GM18511 (cell line): ENCODE measurements around the gene C8G.

Experiments used
- ATAC-seq: cut with Tn5 transposase; IDR thresholded peaks from one replicate; pipeline ENCODE4 v1.9.1; 2021; ENCODE audit warnings: mild to moderate bottlenecking, moderate library complexity; ENCODE audit not compliant: unreplicated experiment

Gene C8G

DNA sequence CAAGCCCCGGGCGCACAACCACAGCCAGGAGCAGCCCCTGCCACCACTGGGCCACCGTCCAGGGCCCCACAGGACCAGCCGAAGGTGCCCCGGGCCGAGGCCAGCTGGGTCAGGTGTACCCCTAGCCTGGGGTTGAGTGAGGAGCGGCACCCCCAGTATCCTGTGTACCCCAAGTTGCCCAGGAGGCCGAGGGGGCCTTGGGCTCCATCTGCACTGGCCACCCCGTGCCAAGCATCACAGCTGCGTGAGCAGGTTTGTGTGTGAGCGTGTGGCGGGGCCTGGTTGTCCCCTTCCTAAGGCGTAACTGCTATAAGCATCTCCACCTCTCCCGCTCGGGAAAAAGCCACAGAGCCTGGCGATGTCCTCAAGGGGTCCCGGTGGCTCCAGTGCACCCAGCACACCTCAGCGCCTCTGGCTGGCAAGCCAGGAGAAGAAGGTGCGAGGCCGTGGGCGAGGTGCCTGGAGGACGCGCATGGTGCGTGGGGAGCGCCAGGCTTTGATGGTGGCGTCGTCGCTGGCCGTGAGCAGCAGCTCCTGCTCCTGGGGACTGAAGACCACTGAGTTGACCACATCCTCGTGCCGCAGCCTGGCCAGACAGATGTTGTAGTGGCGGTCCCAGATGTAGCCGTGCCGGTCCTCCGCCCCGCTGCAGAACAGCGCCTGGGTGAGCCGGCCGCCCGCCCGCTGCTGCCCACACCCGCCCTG, 4.4 kb upstream of the C8G start:
- ATAC-seq: no peak

DNA sequence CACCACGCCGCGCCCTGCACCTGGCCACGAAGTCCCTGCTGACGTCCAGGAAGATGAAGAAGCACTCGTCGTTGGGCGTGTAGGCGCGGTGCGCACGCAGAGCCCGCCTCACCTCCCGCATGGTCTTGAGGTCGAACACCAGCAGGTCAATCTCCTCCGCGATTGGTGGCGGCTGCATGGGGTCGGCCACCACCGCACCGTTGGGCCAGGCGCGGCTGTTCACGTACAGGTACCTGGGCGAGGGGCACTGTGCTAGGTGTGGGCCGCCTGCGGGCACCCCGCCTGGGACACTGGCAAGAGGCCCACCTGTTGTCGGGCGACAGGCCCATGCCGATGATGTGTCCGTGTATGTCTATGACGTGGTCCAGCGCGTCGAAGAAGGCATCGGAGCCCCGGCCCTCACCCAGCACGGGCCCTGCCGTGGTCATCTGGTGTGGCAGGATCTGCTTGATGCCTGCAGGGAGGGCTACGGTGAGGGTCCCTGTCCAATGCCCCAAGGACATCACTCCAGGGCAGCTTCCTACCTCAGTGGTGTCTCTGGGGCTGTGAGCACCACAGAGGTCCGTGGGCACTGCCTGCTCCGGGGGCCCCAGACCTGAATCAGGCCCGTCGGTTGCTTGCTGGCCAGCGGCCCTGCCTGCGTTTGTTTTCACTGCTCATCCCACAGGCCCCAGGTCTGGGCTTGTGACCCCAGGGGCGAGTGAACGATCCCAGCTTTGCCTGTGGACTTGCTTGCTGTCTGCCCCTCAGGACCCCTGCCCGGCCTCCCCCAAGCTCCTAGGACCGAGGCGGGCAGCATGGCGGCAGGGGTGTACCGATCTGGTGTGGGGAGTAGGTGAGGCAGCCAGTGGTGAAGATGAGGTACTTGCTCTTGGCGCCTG, 3.6 kb upstream of the C8G start:
- ATAC-seq: no peak

GRCh38 chr9:136942112-136942880, 2.7 kb upstream of the C8G start:
- ATAC-seq: no peak

DNA sequence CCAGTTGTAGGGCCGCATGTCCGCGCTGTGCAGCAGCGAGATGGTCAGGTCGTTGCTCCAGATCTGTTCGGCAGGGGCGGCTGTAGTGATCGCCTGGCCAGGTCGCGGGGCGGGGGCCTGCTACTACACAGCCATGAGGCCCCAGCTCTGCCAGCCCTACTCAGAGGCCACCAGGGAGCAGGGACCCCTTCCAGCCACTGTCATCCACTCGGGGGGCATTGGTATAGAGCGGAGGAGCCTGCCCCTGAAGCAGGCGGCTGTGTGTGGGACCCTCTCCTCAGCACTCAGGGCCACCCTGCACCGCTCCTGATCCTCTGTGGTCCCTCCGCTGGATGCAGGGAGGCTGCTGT, 2.2 kb upstream of the C8G start:
- no peak for ATAC-seq

DNA sequence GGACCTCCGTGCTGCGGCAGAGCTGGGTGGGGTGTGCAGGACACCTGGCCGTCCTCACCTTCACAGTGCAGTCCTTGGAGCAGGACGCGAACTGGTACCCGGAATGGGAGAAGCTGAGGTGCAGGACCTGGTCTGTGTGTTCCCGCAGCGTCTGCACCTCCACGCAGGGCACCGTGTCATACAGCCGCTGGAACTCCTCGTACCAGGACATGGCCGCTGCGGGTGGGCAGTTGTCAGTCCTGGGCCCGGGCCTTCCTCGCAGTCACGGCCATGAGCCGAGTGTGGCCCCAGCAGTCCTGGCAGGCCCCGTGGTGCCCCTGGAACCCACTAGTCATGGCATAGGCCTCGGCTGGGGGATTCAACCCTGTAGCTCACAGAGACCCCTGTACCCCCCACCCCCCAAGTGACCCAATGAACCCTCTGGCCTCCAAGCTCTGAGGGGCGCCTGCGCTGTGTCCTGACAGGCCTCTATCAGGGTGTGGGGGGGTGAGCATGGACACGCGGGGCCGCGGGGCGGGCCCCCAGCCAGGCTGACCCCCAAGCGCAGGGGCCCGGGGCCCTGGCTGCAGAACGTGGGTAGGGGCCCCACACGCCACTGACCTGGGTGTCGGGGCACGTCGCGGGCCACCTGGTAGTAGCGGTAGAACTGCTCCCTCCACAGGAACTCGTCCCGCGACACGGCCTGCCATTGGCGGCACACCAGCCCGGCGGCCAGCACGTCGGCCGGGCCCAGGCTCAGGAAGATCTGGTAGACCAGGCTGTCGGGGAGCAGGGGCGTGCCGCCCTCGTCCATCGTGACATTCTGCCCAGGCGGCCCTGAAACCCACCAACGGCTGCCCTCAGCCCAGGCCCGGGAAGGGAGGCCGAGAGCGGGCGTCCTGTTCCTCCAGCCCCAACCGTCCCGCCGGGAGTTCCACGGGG, 1.5 kb upstream of the C8G start:
- peak; percentile 26 for ATAC-seq

- ATAC-seq: no peak
Observed at GRCh38 chr9:136944212-136944518, 878 bp upstream of the C8G start.

DNA sequence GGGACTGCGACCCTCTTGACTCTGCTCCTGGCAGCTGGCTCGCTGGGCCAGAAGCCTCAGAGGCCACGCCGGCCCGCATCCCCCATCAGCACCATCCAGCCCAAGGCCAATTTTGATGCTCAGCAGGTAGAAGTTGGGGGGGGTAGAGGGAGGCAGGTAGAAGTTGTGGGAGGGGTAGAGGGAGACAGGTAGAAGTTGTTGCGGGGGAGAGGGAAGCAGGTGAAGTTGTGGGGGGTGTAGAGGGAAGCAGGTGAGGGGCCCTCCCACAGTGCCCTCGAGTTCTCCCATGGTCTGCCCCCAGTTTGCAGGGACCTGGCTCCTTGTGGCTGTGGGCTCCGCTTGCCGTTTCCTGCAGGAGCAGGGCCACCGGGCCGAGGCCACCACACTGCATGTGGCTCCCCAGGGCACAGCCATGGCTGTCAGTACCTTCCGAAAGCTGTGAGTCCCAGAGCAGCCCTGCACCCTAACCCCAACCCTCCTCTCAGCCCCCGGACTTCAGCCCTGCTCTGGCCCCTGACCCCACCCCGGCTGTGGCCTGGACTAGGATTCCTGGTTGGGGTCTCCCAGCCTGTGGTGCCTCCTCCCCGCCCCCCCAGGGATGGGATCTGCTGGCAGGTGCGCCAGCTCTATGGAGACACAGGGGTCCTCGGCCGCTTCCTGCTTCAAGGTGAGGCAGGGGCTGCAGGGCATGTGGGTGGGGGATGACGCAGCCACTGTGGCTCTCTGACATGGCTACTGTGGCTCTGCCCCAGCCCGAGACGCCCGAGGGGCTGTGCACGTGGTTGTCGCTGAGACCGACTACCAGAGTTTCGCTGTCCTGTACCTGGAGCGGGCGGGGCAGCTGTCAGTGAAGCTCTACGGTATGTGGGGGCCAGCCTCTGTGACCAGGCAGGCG, 537 bp downstream of the C8G start:
- no peak for ATAC-seq

DNA sequence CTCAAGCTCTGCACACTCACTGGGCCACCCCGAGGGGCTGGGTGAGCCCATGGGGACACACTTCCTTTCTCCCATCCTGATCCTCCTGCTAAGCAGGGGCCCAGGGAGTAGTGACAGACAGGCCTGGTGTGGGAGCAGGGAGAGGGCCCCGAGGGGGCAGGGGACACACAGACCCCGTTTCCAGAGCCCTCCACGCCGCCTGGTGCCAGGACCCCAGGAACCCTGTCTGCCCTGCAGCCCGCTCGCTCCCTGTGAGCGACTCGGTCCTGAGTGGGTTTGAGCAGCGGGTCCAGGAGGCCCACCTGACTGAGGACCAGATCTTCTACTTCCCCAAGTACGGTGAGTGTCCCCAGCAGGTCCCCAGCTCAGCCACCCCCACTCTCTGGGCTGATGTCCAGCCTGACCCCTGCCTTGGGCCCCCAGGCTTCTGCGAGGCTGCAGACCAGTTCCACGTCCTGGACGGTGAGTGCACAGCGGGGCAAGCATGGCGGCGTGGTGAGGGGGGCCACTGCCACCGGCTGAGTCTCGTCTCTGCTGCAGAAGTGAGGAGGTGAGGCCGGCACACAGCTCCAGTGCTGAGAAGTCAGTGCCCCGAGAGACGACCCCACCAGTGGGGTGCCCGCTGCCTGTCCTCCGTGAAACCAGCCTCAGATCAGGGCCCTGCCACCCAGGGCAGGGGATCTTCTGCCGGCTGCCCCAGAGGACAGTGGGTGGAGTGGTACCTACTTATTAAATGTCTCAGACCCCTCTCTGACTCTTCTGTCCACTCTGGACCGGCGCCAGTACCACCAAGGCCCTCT, 1.4 kb downstream of the C8G start:
- ATAC-seq: no peak

DNA sequence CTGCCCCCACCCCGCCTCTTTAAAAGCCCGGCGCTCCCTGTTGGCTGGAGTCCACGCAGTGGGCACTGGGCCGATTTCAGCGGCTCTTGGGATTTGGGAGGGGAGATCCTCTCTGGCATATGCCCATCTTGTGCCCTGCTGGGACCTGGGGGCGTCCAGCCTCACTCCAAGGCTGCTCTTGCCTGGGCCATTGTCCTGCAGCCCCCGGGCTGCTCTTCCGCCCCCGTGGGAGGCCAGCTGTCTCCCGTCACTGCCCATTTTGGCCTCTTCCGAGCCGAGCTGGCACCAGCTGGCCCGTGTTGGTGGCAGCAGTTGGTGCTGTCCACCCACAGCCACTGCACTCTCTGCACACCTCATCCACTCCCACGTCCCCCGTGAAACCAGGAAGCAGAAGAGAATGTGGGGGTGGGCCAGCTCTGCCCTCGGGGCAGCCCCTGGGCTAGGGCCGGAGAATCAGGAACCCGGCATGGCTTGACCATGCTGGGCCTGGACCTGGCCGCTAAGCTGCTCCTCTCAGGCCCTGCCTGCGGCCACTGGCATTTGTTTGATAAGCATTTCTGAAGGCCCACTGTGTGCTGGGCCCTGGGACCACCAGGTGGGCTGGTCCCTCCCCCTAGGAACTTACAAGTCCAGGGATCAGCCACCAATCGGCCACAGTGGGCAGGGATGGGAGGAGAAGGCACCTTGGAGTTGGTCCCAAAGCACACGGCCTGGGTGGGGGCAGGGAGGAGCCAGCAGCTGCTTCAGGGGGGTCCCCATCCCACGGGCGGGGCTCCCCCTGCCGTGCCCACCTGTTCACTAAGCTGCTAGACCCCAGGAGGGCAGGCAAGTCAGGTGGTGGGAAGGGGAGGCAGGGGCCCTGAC, 2.2 kb downstream of the C8G start:
- ATAC-seq: no peak

GRCh38 chr9:136947955-136948510, 3.0 kb downstream of the C8G start:
- no peak for ATAC-seq

- peak; percentile 10 for ATAC-seq
Observed at GRCh38 chr9:136949239-136949816, 4.3 kb downstream of the C8G start.

DNA sequence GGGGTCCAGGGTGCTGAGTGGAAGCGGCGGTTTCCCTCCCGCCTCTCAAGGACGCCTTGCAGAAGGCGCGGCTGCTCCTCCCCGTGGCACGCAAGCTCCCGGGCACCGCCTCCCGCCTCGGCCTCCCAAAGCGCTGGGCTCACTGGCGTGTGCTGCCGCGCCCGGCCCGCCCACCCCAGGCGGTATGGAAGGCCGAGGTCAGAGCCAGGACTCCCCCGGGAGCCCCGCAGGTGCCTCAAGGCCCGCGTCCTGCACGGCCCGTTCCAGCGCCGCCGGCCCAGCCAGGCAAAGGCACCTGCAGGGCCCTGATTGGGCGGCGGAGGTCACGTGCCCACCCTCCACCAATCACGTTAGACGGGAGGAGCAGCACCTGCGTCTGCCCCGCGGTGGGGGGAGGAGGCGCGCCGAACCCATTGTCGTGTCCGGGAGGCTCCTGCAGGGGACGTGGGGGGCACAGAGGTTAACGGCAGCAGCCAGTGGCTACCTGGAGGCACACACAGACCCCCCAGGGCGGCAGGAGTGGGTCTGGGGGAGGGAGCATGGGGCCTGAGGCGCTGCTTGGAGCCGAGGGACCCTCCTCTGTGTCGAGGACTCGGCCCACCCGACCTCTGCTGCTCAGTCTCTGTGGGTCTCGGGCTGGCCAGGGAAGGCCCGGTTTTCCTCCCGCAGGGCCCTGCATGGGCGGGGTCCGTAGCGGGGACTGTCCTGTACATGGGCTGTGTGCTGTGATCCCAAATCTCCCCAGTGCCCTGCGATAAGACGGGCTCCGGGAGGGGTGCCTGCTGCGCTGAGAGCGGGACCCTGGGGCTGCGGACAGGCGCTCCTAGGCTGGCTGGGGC, 5.0 kb downstream of the C8G start:
- ATAC-seq: peak; percentile 87

DNA sequence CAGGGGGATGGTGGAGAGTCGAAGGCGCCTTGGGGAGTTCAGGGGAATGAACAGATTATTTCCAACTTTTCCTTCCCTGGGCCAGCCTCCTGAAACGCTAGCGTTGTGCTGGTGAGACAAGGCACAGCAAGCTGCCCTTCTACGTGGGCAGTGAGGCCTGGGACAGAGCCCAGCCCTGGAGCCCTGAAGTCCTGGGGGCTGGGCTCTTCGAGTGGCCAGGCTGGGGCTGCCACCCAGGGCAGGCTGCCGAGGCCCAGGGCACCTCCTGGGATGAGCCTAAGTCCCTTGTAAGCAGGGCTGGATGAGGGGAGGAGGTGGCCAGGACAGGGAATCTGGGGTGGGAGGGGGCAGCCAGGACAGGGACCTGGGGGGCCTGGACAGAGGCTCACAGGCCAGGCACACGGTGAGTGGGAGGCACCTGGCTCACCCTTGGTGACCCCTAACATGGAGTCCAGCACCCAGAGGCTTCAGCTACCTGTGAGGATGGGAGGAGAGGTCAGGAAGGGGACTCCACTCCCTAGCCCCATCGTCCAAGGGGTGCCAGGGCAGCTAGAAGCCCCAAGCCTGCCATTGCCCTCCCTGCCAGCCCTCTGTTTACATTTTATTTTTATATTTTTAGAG, 5.7 kb downstream of the C8G start:
- no peak for ATAC-seq

- ATAC-seq: no peak
Observed at GRCh38 chr9:136951541-136952320, 6.7 kb downstream of the C8G start, which contains the start of gene LCN12. Gene LCN12 (plus strand): TSS chr9:136952273. CDS start chr9:136952328, 55 bp downstream.

DNA sequence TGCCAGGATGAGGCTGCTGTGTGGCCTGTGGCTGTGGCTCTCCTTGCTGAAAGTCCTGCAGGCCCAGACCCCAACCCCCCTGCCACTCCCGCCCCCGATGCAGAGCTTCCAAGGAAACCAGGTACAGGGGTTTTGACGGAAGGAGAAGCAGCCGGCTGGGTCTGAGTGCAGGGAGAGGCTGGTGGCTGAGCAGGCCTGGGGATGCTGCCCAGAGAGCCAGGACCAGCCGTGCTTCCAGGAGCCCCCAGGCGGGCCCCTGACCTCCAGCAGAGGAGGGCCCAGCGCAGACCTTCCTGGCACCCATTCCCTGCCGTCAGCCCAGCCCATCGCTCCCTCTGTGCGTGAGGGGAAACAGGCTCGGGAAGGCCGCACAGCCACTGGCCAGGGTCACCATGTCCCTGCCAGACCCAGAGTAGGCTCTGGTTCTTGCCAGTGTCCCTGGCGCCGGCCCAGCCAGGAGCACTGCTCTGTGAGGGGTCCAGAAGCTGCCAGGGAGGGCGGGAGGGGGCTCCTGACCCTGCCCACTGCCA, 7.3 kb downstream of the C8G start:
- no peak for ATAC-seq
